Activated T-cell treated with anti-CD3 and anti-CD28 coated beads for 1 hour (primary cell): ENCODE data around the gene SPACA6.
"Not testable (repeated sequence)": the region's sequence is repeated elsewhere in the genome, so short reads cannot be mapped to it uniquely, and the experiment has no call there.

Experiments
- DNase-seq: peaks from one replicate; pipeline ENCODE4 v3.0.0-alpha.2; 2020; ENCODE audit warnings: low read depth

SPACA6 gene

DNA sequence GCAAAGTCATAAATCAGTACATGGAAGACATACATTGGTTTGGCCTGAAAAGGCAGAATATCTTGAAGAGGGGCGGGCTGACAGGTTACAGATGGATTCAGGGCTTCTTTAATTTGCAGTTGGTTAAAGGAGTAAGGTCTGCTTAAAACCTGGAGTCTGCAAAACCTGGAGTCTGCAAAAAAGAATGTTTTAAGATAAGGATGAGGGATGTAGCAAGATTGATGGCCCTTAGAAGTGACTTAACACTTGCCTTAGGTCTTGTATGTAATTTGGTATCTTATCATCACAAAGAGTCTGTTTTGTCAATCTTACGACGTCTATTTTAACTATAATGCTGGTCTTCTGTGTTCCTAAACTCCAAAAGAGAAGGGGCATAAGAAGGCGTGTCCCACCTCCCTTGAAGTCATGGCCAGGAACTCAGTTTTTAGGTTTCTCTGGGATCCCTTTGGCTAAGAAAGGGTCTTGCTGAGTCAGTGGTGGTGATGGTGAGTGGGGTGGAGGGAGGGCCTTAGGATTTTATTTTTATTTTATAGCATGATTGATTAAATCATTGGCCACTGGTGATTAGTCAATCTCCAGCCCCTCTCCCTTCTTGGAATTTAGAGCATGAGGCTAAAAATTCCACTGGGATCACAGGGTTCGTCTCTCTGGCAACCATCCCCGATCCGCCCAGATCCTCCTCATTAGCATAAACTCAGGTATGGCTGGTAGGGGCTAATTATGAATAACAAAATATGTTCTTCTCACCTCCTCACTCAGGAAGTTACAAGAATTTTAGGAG lies 40.8 kb downstream of the SPACA6 start:
- no peak for DNase-seq

DNA sequence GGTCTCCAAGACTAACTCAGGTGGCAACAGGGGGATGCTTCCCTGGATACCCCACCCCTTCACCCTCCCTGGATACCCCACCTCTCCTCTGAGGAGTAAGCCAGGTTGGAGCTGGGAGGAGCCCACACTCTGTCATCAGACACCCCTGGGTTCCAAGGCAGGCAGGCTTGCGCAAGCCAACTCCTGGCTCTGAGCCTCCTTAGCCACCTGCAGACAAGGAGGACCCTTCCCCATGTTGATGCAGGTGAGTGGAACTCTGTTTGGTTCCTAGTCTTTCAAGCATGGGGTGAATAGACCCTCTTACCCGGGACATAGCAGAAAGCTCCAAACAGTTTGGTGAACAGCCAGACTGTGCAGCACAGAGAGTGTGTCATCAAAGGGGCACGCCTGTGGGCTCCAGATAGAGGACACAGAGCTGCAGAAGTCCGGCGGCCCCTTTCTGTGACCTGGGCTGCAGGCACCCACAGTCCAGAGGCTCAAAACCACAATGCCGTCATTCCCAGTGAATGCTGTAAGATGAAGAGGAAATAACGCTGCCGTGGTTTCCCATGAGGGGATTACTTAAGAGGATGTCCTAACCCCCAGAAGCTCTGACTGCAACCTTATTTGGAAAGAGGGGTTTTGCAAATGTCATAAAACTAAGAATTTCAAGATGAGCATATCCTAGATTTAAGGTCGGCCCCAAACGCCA lies 42.8 kb downstream of the SPACA6 start:
- DNase-seq = no peak

DNA sequence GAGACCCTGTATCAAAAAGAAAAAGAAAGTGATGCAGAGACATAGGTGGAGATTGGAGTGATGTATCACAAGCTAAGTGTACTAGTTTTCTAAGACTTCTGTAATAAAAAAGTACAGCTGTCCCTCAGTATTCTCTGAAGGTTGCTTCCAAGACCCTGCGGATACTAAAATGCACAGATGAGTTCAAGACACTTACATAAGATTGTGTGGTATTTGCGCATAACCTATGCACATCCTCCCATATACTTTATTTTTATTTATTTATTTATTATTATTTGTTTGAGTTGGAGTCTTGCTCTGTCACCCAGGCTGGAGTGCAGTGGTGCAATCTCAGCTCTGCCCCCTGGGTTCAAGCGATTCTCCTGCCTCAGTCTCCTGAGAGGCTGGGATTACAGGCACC lies 44.3 kb downstream of the SPACA6 start:
- DNase-seq = no peak

DNA sequence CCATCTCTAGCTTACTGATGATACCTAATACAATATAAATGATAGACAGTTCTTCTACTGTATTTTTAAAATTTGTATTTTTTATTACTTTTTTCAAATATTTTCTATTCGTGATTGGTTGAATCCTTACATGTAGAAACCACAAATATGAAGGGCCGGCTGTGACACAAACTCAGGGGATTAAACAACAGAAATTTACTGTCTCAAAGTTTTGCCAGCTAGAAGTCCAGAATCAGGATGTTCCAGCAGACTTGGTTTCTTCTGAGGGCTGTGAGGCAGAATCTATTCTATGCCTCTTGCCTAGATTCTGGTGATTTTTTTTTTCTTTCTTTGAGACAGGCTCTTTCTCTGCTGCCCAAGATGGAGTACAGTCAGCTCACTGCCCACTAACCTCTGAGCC lies 44.8 kb downstream of the SPACA6 start:
- no peak for DNase-seq

DNA sequence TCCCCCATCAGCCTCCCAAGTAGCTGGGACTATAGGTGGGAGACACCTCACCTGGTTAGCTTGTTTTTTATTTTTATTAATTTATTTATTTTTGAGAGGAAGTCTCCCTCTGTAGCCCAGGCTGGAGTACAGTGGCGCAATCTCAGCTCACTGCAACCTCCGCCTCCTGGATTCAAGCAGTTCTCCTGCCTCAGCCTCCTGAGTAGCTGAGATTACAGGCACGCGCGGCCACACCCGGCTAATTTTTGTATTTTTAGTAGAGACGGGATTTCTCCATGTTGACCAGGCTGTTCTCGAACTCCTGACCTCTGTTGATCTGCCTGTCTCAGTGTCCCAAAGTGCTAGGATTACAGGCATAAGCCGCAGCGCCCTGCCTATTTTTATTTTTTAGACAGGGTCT lies 45.4 kb downstream of the SPACA6 start:
- not testable (repeated sequence) for DNase-seq

DNA sequence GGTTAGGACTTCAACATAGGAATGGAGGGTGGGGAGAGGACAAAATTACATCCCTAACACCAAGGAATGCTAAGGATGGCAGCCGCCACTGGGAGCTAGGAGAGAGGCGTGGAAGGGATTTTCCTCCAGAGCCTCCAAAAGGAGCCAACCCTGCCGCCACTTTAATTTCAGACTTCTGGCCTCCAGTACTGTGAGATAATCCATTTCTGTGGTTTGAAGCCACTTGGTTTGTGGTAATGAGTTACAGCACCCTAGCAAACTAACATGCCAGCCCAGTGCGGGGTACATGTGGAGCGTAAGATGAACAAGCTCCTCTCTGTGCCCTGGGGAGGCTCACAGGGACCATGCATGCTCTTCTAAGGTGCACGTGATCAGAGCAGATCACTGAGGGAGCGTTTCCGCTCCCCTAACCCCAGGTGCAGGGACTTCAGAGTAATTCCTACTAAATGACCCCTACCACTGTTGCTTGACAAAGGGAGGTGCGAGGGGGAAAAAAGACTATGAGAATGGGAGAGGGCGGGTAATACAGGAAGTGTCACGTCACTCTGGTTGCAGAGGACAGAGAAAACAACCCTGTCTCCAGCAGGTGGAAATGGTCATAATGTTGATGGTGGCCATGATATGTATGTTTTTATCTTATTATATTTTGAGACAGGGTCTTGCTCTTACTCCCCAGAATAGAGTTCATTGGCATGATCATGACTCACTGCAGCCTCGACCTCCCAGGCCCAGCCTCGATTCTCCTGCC lies 46.5 kb downstream of the SPACA6 start:
- DNase-seq = no peak

DNA sequence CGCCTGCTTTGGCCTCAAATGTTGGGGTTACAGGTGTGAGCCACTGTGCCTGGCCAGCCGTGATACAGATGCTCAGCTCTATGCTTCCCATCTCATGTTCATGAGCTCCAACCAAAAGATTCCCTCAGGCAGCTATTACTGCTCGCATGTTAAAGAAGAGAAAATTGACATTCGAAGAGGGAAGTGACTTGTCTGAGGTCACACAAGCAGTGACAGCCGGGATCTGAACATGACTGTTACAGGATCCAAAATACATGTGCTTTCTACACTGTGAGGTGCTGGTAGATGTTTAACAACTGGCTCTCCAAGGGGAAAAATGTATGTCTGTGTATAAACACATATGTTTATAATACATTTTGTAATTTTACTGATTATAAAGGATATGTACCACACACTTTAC lies 47.2 kb downstream of the SPACA6 start:
- DNase-seq = no peak

DNA sequence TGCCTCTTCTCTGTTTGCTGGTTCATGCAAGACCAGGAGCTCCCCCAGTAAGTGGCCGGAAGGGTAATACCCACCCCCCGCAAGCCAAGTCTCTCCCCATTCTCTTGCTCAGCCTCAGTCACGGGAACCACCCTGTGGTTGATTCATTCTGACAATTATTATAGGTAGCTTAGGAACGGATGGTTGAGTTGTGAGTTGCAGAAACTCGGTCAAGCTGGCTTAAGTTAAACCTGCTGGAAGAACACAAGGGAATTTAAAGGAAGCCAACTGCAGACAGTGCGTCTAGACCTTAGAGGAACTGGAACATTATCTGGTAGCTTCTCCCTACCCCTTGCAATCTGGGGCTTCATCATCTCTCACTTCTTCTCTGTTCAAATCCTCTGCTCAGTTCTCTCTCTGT lies 49.7 kb downstream of the SPACA6 start:
- no peak for DNase-seq

DNA sequence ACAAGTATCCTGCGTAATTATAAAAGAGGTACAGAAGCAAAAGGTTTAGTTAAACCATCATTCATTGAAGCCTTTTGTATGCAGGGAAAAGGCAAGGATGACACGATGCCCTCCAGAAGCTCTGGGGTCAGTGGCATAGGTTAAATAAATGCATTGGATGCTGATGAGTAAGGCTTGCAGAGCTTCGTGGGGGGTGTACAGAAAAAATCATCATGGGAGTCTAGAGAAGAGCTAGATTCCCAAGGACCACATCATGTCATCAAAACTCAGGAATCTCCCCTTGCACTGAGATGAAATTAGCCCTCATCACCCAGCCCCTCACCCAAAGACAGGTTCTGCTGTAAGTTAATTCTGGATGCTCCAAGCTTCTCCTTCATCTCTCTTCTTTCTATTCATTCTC lies 50.3 kb downstream of the SPACA6 start:
- no peak for DNase-seq

DNA sequence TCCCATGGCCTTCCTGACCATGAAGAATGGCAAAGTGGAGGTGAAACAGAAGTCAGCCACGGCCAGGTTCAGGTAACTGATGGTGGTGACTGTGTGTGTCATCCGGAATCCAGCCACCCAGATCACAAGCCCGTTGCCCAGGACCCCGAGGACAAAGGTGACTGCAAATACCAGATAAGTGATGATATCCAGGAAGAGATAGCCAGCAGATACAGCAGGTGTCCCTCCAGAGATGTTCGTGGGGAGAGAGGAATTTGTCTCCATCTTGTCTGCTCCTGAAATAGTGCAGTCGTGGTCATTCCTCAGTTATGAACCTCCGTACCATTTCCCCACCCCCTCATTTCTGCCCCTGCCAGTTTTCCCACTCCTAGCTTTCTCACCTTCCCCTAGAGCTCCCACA lies 53.6 kb downstream of the SPACA6 start:
- no peak for DNase-seq

DNA sequence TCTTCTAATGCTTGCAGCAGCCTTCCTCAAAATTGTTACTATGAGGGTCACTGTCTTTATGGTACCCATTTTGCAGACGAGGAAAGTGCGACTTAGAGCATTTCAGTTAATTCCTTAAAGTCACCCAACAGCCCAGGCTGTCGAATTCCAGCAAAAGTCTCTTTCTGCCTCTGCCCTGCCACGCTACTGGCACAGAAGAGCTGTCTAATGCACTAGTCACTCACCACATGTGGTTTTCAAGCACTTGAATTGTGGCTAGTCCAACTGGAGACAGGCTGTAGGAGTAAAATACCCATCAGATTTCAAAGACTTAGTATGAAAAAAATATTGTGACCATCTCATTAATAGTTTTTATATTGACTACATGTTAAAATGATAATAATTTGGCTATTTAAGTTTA lies 56.8 kb downstream of the SPACA6 start:
- DNase-seq = no peak

DNA sequence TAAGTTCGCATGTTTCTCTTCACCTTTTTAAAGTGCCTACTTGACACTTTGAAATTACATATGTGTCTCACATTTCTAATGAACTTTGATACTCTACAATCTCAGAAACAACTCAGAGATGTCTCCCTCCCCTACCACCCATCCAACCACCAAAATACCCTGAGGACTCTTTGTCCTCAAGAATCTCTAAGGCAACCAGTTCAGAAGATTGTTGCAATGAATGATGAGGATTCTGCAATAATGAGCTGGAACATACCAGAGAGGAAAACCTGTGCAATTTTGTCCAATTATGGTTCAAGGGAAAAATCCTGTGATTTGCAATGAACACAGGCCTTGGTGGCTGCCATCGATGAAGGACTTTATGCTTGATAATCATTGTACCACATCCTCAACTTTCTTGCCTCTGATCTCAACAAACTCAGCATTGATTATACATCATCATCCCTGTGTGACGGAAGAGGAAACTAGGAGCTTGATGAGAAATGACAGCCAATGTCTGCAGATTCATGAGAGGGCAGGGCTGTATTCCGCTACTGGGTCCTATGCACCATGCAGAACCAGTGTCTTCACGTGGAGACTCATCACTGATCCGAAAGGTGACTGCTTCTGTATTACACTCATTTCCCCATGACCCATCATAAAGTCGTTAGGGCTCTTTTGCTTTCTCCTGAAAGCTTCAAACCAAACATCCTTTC lies 57.4 kb downstream of the SPACA6 start:
- DNase-seq = no peak

DNA sequence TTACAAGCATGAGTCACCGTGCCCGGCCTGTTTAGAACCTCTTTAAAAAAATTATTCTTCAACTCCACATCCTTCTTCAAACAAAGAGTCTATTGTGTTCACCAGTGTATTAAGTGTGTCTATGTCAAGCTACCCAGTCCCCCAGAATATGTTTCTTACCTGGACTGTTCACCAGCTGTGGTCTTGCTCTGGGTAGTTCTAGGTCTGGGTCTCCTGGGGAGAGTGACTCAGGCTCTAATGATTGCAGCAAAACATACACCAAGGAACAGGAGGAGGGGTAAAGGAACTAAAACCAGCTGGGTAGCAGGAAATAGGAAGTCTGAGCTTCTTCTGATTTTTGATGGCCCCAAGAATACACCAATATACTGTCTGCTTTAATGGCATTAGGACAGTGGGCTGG lies 58.5 kb downstream of the SPACA6 start, which contains the start of gene FPR1:
TSS of gene FPR1 (minus strand) at position 224 of the 400 bp plus-strand sequence. CDS start 4,884 bp downstream, outside the sequence.
- no peak for DNase-seq

DNA sequence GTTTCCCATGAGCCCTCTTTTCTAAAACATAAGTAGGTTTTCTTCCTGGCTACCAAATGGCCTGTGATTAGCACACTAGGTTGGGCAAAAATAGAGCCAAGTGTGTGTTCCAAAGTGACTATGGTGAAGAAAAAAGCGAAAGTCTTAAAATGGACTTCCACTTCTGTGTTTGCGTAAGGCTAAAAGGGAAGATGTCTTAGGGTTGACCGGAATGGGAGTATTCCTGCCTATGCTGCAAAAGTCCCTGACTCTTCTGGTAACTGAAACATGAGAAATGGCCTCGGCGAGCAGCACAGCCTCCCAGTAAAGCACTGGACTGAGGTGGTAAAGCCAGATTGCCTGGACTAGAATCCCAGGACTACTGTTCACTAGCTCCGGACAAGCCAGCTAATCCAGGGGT lies 61.0 kb downstream of the SPACA6 start:
- DNase-seq = no peak

DNA sequence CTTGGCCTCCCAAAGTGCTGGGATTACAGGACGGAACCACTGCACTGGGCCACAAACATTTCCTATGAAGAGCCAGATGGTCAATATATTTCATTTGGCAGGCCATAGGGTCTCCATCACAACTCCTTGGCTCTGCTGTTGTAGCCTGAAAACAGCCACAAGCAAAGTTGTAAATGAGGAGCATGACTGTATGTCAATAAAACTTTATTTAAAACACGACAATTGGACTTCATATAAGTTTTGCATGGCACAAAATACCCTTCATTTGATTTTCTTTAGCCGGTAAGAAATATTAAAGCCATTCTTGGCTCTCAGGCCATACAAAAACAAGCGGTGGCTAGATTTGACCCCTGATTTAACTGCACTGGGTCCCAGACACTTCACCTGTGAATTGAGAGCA lies 61.6 kb downstream of the SPACA6 start:
- DNase-seq = no peak
